H1 (cell line): Measurements from ENCODE around the gene ADAMTS13. TPM values are rescaled to one million over a fixed set of nuclear protein-coding genes. Genes with fewer than 3 reads are reported as not detected.

Experiments used
- RXRA ChIP-seq: IDR thresholded peaks from 2 replicates; pipeline ENCODE4 v1.6.1; 2011; ENCODE audit warnings: low read depth, mild to moderate bottlenecking, low read length, moderate library complexity; ENCODE audit not compliant: insufficient read depth
- polyA plus RNA-seq, 7 experiments: library from polyadenylated mRNA; depleted of rRNA in 3 of 7; stranded (reverse) in 5 of 7; unstranded in 2 of 7; fragments of >200 nt in 5 of 7; fragments of 200-250 nt in 2 of 7; gene quantifications; 1 replicate in 5 of 7; 2 replicates in 1 of 7; 4 replicates in 1 of 7; pipeline versions ENCODE4 v1.2.1 to v1.2.3, GENCODE V29; 2011 to 2013; ENCODE audit warnings: missing spikeins in 2 of 7, mixed read lengths in 2 of 7
- total RNA-seq: library from RNA; stranded (reverse); fragmentation: NEBNext Ultra II Directional; extraction: Animal tissue kit (Norgen Biotek cat#: 25700); gene quantifications from 2 replicates; pipeline ENCODE4 v1.2.1, GENCODE V29; 2021
- TF ChIP-seq, protein P1 (sequence below): fragments of 300-600 bp; sonication (generic); IDR thresholded peaks from 2 replicates; pipeline ENCODE4 v1.7.1; 2012; ENCODE audit warnings: low read length, moderate library complexity, mild to moderate bottlenecking, inconsistent platforms; ENCODE audit not compliant: insufficient replicate concordance

Gene ADAMTS13
- total and polyA plus RNA-seq, 2 of the 8 experiments (the other 6 are each of a cell fraction or from before 2014, with no cell fraction given), result 4.4 to 5.8 TPM

DNA sequence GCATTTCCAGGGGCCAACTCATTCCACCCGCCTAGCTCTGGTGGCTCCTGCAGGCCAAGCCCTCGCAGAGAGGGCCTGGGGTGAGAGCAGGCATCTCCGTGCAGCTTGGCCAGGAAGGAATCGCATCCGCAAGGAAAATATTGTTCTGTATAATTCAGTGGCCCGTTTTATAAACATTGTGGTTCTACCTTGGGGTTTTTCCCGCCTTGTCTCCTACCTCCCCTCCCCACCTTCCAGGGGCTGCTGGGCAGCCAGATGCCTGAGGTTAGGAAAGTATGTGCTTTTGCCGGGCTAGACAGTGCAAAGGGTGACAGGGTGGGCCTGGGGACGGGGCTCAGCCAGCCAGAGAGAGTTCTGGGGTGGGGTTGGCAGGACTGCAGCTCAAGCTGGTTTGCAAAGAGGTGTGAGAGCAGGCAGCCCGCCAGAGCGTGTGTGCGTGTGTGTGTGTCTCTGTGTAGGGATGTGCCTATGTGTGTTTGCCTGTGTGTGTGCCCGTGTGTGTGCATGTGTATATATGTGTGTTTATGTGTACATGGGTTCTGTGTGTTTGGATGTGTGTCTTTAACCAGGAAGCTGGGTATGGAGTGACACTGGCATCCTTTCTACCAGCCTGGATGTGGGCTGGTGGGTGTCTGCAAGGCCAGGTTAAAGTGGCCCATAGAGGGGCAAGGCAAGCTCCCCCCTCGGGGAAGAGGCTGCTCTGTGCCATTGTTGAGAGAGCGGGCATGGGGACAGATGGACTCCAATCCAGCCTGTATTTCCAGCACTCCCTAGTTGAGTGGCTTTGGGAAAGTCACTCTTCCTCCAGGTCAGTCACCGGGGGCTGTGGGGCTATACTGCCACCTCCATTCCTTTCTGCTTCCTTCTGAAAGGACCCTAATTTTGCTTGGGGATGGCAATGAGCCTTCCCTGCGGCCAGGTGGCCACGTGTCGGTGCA is 67.4 kb downstream of the ADAMTS13 start (continued):
- no peak for TF ChIP-seq RXRA
- TF ChIP-seq, protein P1, sequence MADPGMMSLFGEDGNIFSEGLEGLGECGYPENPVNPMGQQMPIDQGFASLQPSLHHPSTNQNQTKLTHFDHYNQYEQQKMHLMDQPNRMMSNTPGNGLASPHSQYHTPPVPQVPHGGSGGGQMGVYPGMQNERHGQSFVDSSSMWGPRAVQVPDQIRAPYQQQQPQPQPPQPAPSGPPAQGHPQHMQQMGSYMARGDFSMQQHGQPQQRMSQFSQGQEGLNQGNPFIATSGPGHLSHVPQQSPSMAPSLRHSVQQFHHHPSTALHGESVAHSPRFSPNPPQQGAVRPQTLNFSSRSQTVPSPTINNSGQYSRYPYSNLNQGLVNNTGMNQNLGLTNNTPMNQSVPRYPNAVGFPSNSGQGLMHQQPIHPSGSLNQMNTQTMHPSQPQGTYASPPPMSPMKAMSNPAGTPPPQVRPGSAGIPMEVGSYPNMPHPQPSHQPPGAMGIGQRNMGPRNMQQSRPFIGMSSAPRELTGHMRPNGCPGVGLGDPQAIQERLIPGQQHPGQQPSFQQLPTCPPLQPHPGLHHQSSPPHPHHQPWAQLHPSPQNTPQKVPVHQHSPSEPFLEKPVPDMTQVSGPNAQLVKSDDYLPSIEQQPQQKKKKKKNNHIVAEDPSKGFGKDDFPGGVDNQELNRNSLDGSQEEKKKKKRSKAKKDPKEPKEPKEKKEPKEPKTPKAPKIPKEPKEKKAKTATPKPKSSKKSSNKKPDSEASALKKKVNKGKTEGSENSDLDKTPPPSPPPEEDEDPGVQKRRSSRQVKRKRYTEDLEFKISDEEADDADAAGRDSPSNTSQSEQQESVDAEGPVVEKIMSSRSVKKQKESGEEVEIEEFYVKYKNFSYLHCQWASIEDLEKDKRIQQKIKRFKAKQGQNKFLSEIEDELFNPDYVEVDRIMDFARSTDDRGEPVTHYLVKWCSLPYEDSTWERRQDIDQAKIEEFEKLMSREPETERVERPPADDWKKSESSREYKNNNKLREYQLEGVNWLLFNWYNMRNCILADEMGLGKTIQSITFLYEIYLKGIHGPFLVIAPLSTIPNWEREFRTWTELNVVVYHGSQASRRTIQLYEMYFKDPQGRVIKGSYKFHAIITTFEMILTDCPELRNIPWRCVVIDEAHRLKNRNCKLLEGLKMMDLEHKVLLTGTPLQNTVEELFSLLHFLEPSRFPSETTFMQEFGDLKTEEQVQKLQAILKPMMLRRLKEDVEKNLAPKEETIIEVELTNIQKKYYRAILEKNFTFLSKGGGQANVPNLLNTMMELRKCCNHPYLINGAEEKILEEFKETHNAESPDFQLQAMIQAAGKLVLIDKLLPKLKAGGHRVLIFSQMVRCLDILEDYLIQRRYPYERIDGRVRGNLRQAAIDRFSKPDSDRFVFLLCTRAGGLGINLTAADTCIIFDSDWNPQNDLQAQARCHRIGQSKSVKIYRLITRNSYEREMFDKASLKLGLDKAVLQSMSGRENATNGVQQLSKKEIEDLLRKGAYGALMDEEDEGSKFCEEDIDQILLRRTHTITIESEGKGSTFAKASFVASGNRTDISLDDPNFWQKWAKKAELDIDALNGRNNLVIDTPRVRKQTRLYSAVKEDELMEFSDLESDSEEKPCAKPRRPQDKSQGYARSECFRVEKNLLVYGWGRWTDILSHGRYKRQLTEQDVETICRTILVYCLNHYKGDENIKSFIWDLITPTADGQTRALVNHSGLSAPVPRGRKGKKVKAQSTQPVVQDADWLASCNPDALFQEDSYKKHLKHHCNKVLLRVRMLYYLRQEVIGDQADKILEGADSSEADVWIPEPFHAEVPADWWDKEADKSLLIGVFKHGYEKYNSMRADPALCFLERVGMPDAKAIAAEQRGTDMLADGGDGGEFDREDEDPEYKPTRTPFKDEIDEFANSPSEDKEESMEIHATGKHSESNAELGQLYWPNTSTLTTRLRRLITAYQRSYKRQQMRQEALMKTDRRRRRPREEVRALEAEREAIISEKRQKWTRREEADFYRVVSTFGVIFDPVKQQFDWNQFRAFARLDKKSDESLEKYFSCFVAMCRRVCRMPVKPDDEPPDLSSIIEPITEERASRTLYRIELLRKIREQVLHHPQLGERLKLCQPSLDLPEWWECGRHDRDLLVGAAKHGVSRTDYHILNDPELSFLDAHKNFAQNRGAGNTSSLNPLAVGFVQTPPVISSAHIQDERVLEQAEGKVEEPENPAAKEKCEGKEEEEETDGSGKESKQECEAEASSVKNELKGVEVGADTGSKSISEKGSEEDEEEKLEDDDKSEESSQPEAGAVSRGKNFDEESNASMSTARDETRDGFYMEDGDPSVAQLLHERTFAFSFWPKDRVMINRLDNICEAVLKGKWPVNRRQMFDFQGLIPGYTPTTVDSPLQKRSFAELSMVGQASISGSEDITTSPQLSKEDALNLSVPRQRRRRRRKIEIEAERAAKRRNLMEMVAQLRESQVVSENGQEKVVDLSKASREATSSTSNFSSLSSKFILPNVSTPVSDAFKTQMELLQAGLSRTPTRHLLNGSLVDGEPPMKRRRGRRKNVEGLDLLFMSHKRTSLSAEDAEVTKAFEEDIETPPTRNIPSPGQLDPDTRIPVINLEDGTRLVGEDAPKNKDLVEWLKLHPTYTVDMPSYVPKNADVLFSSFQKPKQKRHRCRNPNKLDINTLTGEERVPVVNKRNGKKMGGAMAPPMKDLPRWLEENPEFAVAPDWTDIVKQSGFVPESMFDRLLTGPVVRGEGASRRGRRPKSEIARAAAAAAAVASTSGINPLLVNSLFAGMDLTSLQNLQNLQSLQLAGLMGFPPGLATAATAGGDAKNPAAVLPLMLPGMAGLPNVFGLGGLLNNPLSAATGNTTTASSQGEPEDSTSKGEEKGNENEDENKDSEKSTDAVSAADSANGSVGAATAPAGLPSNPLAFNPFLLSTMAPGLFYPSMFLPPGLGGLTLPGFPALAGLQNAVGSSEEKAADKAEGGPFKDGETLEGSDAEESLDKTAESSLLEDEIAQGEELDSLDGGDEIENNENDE, result no peak
- TF ChIP-seq, all 59 proteins: peak for 0
